A673 (cell line): ENCODE measurements around the gene GLI3. TPM values are rescaled to one million over a fixed set of nuclear protein-coding genes. Genes with fewer than 3 reads are reported as not detected.

Source experiments
- BruUV-seq: library from RNA; stranded (reverse); fragments of 400-500 nt; replicated peaks from 2 replicates; lab custom pipeline; 2021; lab: Mats Ljungman, UMichigan
- CTCF ChIA-PET: fragments of 300-600 bp; sonication (Branson Sonifier 250); formaldehyde crosslinking; loops from one replicate; lab custom pipeline; 2022; ENCODE audit warnings: antibody characterized with exemption; lab: Charles Lee
- POLR2A ChIA-PET: fragments of 300-600 bp; sonication (Branson Sonifier 250); formaldehyde crosslinking; loops from one replicate; lab custom pipeline; 2022; ENCODE audit warnings: antibody characterized with exemption; ENCODE audit not compliant: low non-redundant PET; lab: Charles Lee
- DNase-seq: peaks from one replicate; pipeline ENCODE4 v3.0.0-alpha.2; 2015; ENCODE audit warnings: low spot score
- H3K27ac ChIP-seq: fragments of 200-600 bp; sonication (generic); 2 replicates; pipeline ENCODE4 v1.5.1; 2016; ENCODE audit warnings: mixed run types, low read depth, mild to moderate bottlenecking, mixed read lengths, antibody characterized with exemption, low read length; ENCODE audit not compliant: poor library complexity, severe bottlenecking
- H3K27me3 ChIP-seq: fragments of 200-600 bp; sonication (generic); replicated peaks from 2 replicates; pipeline ENCODE4 v1.6.1; 2017; ENCODE audit warnings: mixed run types, low read depth, mild to moderate bottlenecking, mixed read lengths, antibody characterized with exemption, low read length; ENCODE audit not compliant: insufficient read depth, poor library complexity
- H3K36me3 ChIP-seq: fragments of 200-600 bp; sonication (generic); 2 replicates; pipeline ENCODE4 v1.6.1; 2016; ENCODE audit warnings: mixed run types, mild to moderate bottlenecking, mixed read lengths, antibody characterized with exemption, low read length; ENCODE audit not compliant: insufficient read depth, poor library complexity, severe bottlenecking
- H3K4me1 ChIP-seq: fragments of 200-600 bp; sonication (generic); 2 replicates; pipeline ENCODE4 v1.6.1; 2017; ENCODE audit warnings: mixed run types, mild to moderate bottlenecking, mixed read lengths, antibody characterized with exemption, low read length; ENCODE audit not compliant: insufficient read depth, poor library complexity, severe bottlenecking
- H3K4me3 ChIP-seq: fragments of 200-600 bp; sonication (generic); 2 replicates; pipeline ENCODE4 v1.5.1; 2016; ENCODE audit warnings: low read depth, mixed run types, mild to moderate bottlenecking, mixed read lengths, low read length; ENCODE audit not compliant: poor library complexity, severe bottlenecking
- H3K9me3 ChIP-seq: fragments of 200-600 bp; sonication (generic); 2 replicates; pipeline ENCODE4 v1.6.1; 2016; ENCODE audit warnings: mixed run types, low read depth, mild to moderate bottlenecking, mixed read lengths, antibody characterized with exemption, low read length; ENCODE audit not compliant: poor library complexity, severe bottlenecking
- EZH2 ChIP-seq: fragments of 200-600 bp; sonication (generic); IDR thresholded peaks from 2 replicates; pipeline ENCODE4 v1.6.1; 2017; ENCODE audit warnings: borderline replicate concordance, low read depth, mild to moderate bottlenecking, mixed read lengths, antibody characterized with exemption, low read length; ENCODE audit not compliant: poor library complexity, severe bottlenecking
- intact Hi-C: fragments of 100-400 bp; cut with micrococcal nuclease; formaldehyde crosslinking; loops from one replicate; pipeline ENCODE4 v1.10.0; 2022; ENCODE audit not compliant: unreplicated experiment
- total RNA-seq: library from RNA; stranded (reverse); gene quantifications from 2 replicates; pipeline ENCODE4 v1.2.3, GENCODE V29; 2021
- TF ChIP-seq, protein P1 (sequence below): fragments of 300-800, 200-600 bp; sonication (generic); conservative IDR thresholded peaks from 2 replicates; pipeline ENCODE4 v1.5.1; 2017; ENCODE audit warnings: low read depth, mild to moderate bottlenecking, antibody characterized with exemption, low read length, moderate library complexity, mixed read lengths

The GLI3 gene
- total RNA-seq, 1 experiment from 2014 or later, result 52.6 TPM

DNA sequence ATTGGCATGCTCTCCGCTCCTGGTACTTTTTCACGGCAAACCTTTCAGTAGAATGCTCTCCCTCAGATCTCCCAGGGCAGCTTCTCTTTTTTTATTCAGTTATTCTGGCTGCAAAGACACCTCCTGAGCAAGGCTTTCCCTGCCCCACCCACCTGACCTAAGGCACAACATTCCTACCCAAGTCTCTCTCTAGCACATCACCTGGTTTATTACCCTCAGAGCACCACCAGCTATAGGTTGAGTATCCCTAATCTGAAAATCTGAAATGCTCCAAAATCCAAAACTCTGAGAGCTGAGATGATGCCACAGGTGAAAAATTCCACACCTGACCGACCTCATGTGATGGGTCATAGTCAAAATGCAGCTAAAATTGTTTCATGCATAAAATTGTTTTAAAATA is 99.6 kb downstream of the GLI3 start:
- Histone ChIP-seq H3K27ac (no peak overlapping the region), H3K9me3 (no peaks in the 10 kb centered on the region), H3K4me3 (no peak overlapping the region), H3K27me3 (no peaks in the 10 kb centered on the region), H3K36me3 (no peaks in the 10 kb centered on the region), H3K4me1 (peaks cover 36% of the 10 kb centered on the region)
- ChIA-PET CTCF (no interaction called here), POLR2A (no interaction called here)
- DNase-seq, result no peak
- BruUV-seq, result no TSS peak
- TF ChIP-seq EZH2, result no peak
- TF ChIP-seq, protein P1, sequence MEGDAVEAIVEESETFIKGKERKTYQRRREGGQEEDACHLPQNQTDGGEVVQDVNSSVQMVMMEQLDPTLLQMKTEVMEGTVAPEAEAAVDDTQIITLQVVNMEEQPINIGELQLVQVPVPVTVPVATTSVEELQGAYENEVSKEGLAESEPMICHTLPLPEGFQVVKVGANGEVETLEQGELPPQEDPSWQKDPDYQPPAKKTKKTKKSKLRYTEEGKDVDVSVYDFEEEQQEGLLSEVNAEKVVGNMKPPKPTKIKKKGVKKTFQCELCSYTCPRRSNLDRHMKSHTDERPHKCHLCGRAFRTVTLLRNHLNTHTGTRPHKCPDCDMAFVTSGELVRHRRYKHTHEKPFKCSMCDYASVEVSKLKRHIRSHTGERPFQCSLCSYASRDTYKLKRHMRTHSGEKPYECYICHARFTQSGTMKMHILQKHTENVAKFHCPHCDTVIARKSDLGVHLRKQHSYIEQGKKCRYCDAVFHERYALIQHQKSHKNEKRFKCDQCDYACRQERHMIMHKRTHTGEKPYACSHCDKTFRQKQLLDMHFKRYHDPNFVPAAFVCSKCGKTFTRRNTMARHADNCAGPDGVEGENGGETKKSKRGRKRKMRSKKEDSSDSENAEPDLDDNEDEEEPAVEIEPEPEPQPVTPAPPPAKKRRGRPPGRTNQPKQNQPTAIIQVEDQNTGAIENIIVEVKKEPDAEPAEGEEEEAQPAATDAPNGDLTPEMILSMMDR, result no peak
- intact Hi-C loops, result no loop called here

DNA sequence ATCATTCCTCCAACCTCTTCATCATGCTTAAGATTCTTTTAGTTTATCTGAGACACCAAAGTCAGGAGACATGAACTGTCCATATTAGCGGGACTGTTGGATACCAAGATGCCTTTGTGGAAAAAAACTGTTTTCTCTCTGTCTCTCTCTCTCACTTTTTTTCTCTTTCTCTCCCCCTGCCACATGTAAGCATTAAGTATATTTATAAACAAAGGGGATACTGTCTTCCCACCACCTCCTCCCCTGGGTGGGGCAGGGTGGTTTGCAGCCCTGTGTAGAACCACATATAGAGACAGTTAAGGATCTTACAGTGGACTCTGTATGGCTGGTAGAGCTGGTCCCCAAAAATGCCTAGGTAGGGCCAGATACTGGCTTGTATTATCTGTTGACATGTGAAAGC is 101.3 kb downstream of the GLI3 start:
- DNase-seq, result no peak
- Histone ChIP-seq H3K27me3 (no peaks in the 10 kb centered on the region), H3K4me3 (no peak overlapping the region), H3K9me3 (peaks cover 3% of the 10 kb centered on the region), H3K27ac (peak overlapping the region; percentile 13), H3K36me3 (no peaks in the 10 kb centered on the region), H3K4me1 (peaks cover 36% of the 10 kb centered on the region)
- intact Hi-C loops, result no loop called here
- no TSS peak for BruUV-seq
- no peak for TF ChIP-seq EZH2
- TF ChIP-seq, protein P1, result no peak
- POLR2A ChIA-PET, result no interaction called here
- CTCF ChIA-PET, result no interaction called here

DNA sequence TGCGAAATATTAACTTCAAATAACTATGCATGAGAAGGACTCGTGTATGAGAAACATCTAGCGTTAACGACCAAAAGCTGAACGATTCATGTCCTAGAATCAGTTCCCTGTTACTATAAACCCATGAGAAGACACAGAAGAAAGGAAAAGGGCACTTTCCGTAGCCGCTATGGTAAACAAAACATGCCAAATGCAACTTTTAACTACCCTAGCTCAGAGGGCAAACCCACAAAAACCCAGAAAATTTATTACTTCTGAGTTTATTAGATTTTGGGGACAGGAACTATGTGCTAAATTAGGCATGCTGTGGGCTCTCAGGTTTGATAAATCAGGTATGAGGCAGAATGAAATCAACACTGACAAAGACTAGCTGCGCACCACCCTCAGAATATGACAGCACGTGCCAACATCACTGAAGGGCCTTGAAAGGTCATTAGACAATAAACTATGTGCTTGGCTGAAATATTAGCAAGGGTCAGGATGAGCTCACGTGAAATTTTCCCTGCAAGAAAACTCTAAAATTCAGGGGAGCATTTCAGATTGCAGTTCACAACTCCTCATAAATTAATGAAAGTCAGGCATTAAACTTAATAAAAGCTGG is 102.6 kb downstream of the GLI3 start:
- ChIA-PET CTCF (no interaction called here), POLR2A (no interaction called here)
- Histone ChIP-seq H3K27me3 (no peaks in the 10 kb centered on the region), H3K4me1 (peaks cover 36% of the 10 kb centered on the region), H3K27ac (no peak overlapping the region), H3K9me3 (peaks cover 3% of the 10 kb centered on the region), H3K4me3 (no peak overlapping the region), H3K36me3 (no peaks in the 10 kb centered on the region)
- BruUV-seq, result no TSS peak
- no peak for DNase-seq
- TF ChIP-seq EZH2, result no peak
- TF ChIP-seq, protein P1, result no peak
- intact Hi-C loops, result no loop called here
